Kidney epithelial cell (primary cell): ENCODE data around the gene YDJC. TPM values are rescaled to one million over a fixed set of nuclear protein-coding genes. Genes with fewer than 3 reads are reported as not detected.
"Not testable (repeated sequence)": the region's sequence is repeated elsewhere in the genome, so short reads cannot be mapped to it uniquely, and the experiment has no call there.

Experiments used
- DNase-seq: peaks from one replicate; pipeline ENCODE4 v3.0.0-alpha.2; 2010; ENCODE audit warnings: low read depth
- H3K27me3 ChIP-seq: 2 replicates; pipeline ENCODE4 v1.6.0; 2011; ENCODE audit warnings: low read length; ENCODE audit not compliant: control insufficient read depth, insufficient read depth
- H3K36me3 ChIP-seq: 2 replicates; pipeline ENCODE4 v1.5.1; 2011; ENCODE audit warnings: low read length; ENCODE audit not compliant: control insufficient read depth, insufficient read depth
- H3K4me3 ChIP-seq: 2 replicates; pipeline ENCODE4 v1.5.1; 2011; ENCODE audit warnings: low read depth, mild to moderate bottlenecking, control low read depth, low read length
- CTCF ChIP-seq: IDR thresholded peaks from 2 replicates; pipeline ENCODE4 v1.5.1; 2011; ENCODE audit warnings: mild to moderate bottlenecking, moderate library complexity, low read length, control low read depth, inconsistent platforms; ENCODE audit not compliant: insufficient read depth, poor library complexity, severe bottlenecking
- total RNA-seq: library from RNA; depleted of rRNA; stranded (reverse); fragments of >200 nt; gene quantifications from 2 replicates; pipeline ENCODE4 v1.2.3, GENCODE V29; 2015

The YDJC gene
- total RNA-seq, 1 donor from 2014 or later: 95.5 TPM

- no peak for TF ChIP-seq CTCF
- H3K36me3 ChIP-seq: peaks cover 1% of the 10 kb centered on the region
- no peak for DNase-seq
Measured at GRCh38 chr22:21587803-21588611, 41.8 kb downstream of the YDJC start.

GRCh38 chr22:21585389-21585788 lies 44.4 kb downstream of the YDJC start:
- Histone ChIP-seq H3K27me3 (no peaks in the 10 kb centered on the region), H3K4me3 (no peak overlapping the region), H3K36me3 (peaks cover 1% of the 10 kb centered on the region)
- TF ChIP-seq CTCF: no peak
- DNase-seq: no peak

More at GRCh38 chr22:21587803-21588611, 41.8 kb downstream of the YDJC start:
- no peak overlapping the region for H3K4me3 ChIP-seq
- H3K27me3 ChIP-seq: no peaks in the 10 kb centered on the region

GRCh38 chr22:21582801-21583740 lies 46.8 kb downstream of the YDJC start:
- Histone ChIP-seq H3K36me3 (peaks cover 1% of the 10 kb centered on the region), H3K4me3 (no peak overlapping the region), H3K27me3 (no peaks in the 10 kb centered on the region)
- no peak for DNase-seq
- no peak for TF ChIP-seq CTCF

GRCh38 chr22:21581009-21581713 lies 48.7 kb downstream of the YDJC start:
- not testable (repeated sequence) for DNase-seq, H3K4me3 ChIP-seq, H3K27me3 ChIP-seq, H3K36me3 ChIP-seq

GRCh38 chr22:21580623-21581007 lies 49.2 kb downstream of the YDJC start:
- not testable (repeated sequence) for DNase-seq, H3K27me3 ChIP-seq, H3K36me3 ChIP-seq, H3K4me3 ChIP-seq

GRCh38 chr22:21579474-21579851 lies 50.4 kb downstream of the YDJC start:
- no peaks in the 10 kb centered on the region for H3K27me3 ChIP-seq
- no peaks in the 10 kb centered on the region for H3K36me3 ChIP-seq
- DNase-seq: no peak
- H3K4me3 ChIP-seq: no peak overlapping the region
- no peak for TF ChIP-seq CTCF

Other genes starting within 250 kb of the YDJC start
- gene RIMBP3B, start 246.3 kb downstream of the YDJC start, total RNA-seq: 0.07 and 0.29 TPM in 2 replicates
- 5.0 and 5.9 TPM in 2 replicates for gene HIC2, start 212.7 kb downstream of the YDJC start, total RNA-seq
- gene TMEM191C, start 162.6 kb downstream of the YDJC start, total RNA-seq: 4.8 and 6.7 TPM in 2 replicates
- gene RIMBP3C, start 78.6 kb downstream of the YDJC start, total RNA-seq: 0.29 and 0.48 TPM in 2 replicates
- 60.0 and 63.0 TPM in 2 replicates for gene UBE2L3, start 62.3 kb downstream of the YDJC start, total RNA-seq
- gene CCDC116, start 2.7 kb upstream of the YDJC start, total RNA-seq: 0.38 TPM in 1 of 2 replicates, not detected in the other
- gene SDF2L1, start 12.3 kb upstream of the YDJC start, total RNA-seq: 82.8 and 87.1 TPM in 2 replicates
- gene PPIL2, start 36.0 kb upstream of the YDJC start, total RNA-seq: 34.6 and 41.1 TPM in 2 replicates
- gene YPEL1, start 105.8 kb upstream of the YDJC start, total RNA-seq: 2.8 and 4.9 TPM in 2 replicates
- 37.2 and 42.2 TPM in 2 replicates for gene MAPK1, start 237.6 kb upstream of the YDJC start, total RNA-seq